Neural progenitor cell (in vitro differentiated cells): ENCODE results near the gene CLCN6. TPM values are rescaled to one million over a fixed set of nuclear protein-coding genes. Genes with fewer than 3 reads are reported as not detected.

Experiments used
- DNase-seq: peaks from one replicate; pipeline ENCODE4 v3.0.0-alpha.2; 2016; ENCODE audit warnings: low spot score
- H2AFZ ChIP-seq: fragments of 200-600 bp; sonication (generic); replicated peaks from 2 replicates; pipeline ENCODE4 v1.6.1; 2016; ENCODE audit warnings: antibody characterized with exemption
- H3F3A ChIP-seq: fragments of 200-600 bp; sonication (generic); 2 replicates; pipeline ENCODE4 v1.6.1; 2016; ENCODE audit warnings: antibody characterized with exemption, low read depth
- H3K27ac ChIP-seq: fragments of 200-600 bp; sonication (generic); 2 replicates; pipeline ENCODE4 v1.5.1; 2016; ENCODE audit warnings: mild to moderate bottlenecking
- H3K27me3 ChIP-seq: fragments of 200-600 bp; sonication (generic); 2 replicates; pipeline ENCODE4 v1.6.1; 2016; ENCODE audit warnings: mild to moderate bottlenecking, moderate library complexity
- H3K36me3 ChIP-seq: fragments of 200-600 bp; sonication (generic); 2 replicates; pipeline ENCODE4 v1.5.1; 2016
- H3K4me1 ChIP-seq: fragments of 200-600 bp; sonication (generic); 2 replicates; pipeline ENCODE4 v1.6.1; 2016; ENCODE audit warnings: mixed run types
- H3K4me2 ChIP-seq: fragments of 200-600 bp; sonication (generic); 2 replicates; pipeline ENCODE4 v1.6.1; 2016
- H3K4me3 ChIP-seq: fragments of 200-600 bp; sonication (generic); 2 replicates; pipeline ENCODE4 v1.5.1; 2016
- H3K79me2 ChIP-seq: fragments of 200-600 bp; sonication (generic); 2 replicates; pipeline ENCODE4 v1.6.1; 2016; ENCODE audit warnings: low read depth
- H3K9ac ChIP-seq: fragments of 200-600 bp; sonication (generic); 2 replicates; pipeline ENCODE4 v1.6.1; 2016
- H3K9me3 ChIP-seq: fragments of 200-600 bp; sonication (generic); 2 replicates; pipeline ENCODE4 v1.5.1; 2016; ENCODE audit warnings: low read depth
- H4K20me1 ChIP-seq: fragments of 200-600 bp; sonication (generic); 2 replicates; pipeline ENCODE4 v1.6.1; 2016; ENCODE audit warnings: low read depth
- H3K27ac Mint-ChIP-seq: 3 replicates; pipeline ENCODE4 v1.8.0; 2021; ENCODE audit warnings: mixed read lengths
- H3K27me3 Mint-ChIP-seq: 2 replicates; pipeline ENCODE4 v1.8.0; 2022; ENCODE audit warnings: low read depth, mild to moderate bottlenecking, inconsistent platforms, moderate library complexity, mixed read lengths; ENCODE audit not compliant: insufficient read depth
- H3K36me3 Mint-ChIP-seq: 3 replicates; pipeline ENCODE4 v1.8.0; 2021; ENCODE audit warnings: mixed read lengths
- H3K4me1 Mint-ChIP-seq: 3 replicates; pipeline ENCODE4 v1.8.0; 2021; ENCODE audit warnings: mixed read lengths
- H3K4me3 Mint-ChIP-seq: 3 replicates; pipeline ENCODE4 v1.8.0; 2021; ENCODE audit warnings: mild to moderate bottlenecking, moderate library complexity, mixed read lengths
- H3K9me3 Mint-ChIP-seq: 3 replicates; pipeline ENCODE4 v1.8.0; 2020; ENCODE audit warnings: mixed read lengths
- EZH2 ChIP-seq: fragments of 200-600 bp; sonication (generic); IDR thresholded peaks from 2 replicates; pipeline ENCODE4 v1.6.1; 2017; ENCODE audit warnings: antibody characterized with exemption, mild to moderate bottlenecking, moderate library complexity
- EZH2phosphoT487 ChIP-seq: fragments of 200-600 bp; sonication (generic); IDR thresholded peaks from 2 replicates; pipeline ENCODE4 v1.6.1; 2017; ENCODE audit warnings: antibody characterized with exemption
- total RNA-seq: library from RNA; depleted of rRNA; stranded (reverse); fragments of >200 nt; gene quantifications from 2 replicates; pipeline ENCODE4 v1.2.3, GENCODE V29; 2015; ENCODE audit warnings: low replicate concordance
- TF ChIP-seq, protein P1 (sequence below): fragments of 200-600 bp; sonication (generic); IDR thresholded peaks from 2 replicates; pipeline ENCODE4 v1.5.1; 2017; ENCODE audit warnings: antibody characterized with exemption, mild to moderate bottlenecking

The CLCN6 gene
- total RNA-seq, 1 donor from 2014 or later: 10.3 TPM

DNA sequence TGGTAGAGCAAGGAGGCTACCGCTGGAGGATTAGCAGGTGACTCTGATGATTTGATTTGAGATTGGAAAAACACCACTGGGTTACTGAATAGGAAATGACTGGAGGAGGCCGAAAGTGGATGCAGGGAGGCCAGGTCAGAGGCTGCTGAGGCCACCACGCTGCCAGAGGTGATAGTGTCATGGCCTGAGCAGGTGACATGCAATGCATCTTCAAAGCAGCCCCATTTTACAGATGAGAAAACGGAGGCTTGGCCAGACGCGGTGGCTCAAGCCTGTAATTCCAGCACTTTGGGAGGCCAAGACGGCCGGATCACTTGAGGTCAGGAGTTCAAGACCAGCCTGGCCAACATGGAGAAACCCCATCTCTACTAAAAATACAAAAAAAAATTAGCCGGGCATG lies 31.2 kb upstream of the CLCN6 start:
- H3K4me1 Mint-ChIP-seq: no peaks in the 10 kb centered on the region
- Histone ChIP-seq H3K9me3 (no peaks in the 10 kb centered on the region), H3F3A (no peaks in the 10 kb centered on the region), H2AFZ (no peak overlapping the region), H3K79me2 (no peaks in the 10 kb centered on the region), H4K20me1 (no peaks in the 10 kb centered on the region), H3K4me1 (no peaks in the 10 kb centered on the region), H3K4me3 (no peak overlapping the region), H3K27me3 (no peaks in the 10 kb centered on the region), H3K4me2 (no peak overlapping the region), H3K9ac (no peak overlapping the region), H3K36me3 (no peaks in the 10 kb centered on the region), H3K27ac (no peak overlapping the region)
- peaks cover 3% of the 10 kb centered on the region for H3K27me3 Mint-ChIP-seq
- H3K36me3 Mint-ChIP-seq: no peaks in the 10 kb centered on the region
- H3K9me3 Mint-ChIP-seq: no peaks in the 10 kb centered on the region
- no peak overlapping the region for H3K27ac Mint-ChIP-seq
- TF ChIP-seq EZH2phosphoT487 (no peak), EZH2 (no peak)
- TF ChIP-seq, protein P1, sequence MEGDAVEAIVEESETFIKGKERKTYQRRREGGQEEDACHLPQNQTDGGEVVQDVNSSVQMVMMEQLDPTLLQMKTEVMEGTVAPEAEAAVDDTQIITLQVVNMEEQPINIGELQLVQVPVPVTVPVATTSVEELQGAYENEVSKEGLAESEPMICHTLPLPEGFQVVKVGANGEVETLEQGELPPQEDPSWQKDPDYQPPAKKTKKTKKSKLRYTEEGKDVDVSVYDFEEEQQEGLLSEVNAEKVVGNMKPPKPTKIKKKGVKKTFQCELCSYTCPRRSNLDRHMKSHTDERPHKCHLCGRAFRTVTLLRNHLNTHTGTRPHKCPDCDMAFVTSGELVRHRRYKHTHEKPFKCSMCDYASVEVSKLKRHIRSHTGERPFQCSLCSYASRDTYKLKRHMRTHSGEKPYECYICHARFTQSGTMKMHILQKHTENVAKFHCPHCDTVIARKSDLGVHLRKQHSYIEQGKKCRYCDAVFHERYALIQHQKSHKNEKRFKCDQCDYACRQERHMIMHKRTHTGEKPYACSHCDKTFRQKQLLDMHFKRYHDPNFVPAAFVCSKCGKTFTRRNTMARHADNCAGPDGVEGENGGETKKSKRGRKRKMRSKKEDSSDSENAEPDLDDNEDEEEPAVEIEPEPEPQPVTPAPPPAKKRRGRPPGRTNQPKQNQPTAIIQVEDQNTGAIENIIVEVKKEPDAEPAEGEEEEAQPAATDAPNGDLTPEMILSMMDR: no peak
- no peak overlapping the region for H3K4me3 Mint-ChIP-seq
- no peak for DNase-seq

DNA sequence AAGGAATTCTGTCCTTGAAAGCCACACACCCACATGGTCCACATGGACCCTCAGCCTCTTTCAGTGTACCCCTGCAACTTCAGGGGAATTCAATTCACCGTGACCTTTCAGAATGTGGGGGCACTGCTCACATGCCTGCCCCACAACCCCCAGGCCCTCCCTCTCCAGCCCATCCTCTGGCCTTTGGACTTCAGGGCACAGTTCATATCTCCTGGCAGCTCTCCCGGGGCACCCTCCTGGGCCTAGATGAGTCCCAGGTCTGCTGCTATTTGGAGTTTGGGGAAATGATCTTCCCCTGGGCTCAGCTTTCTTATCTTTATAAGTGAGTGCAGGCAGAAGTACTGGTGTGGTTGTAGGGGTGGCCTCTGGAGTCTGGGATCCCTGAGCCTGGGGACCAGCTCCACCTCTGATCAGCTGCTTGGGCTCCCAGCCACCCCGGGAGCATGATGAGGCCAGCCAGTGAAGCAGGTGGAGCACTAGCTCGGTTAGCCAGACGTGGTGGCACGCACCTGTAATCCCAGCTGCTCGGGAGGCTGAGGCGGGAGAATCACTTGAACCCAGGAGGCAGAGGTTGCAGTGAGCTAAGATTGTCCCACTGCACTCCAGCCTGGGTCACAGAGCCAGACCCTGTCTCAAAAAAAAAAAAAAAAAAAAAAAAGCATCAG lies 28.2 kb upstream of the CLCN6 start:
- TF ChIP-seq EZH2phosphoT487 (no peak), EZH2 (no peak)
- TF ChIP-seq, protein P1: no peak
- peaks cover 2% of the 10 kb centered on the region for H3K27me3 Mint-ChIP-seq
- no peak overlapping the region for H3K4me3 Mint-ChIP-seq
- Histone ChIP-seq H3K79me2 (no peaks in the 10 kb centered on the region), H3F3A (no peaks in the 10 kb centered on the region), H3K9ac (no peak overlapping the region), H3K36me3 (no peaks in the 10 kb centered on the region), H3K4me3 (no peak overlapping the region), H3K27me3 (no peaks in the 10 kb centered on the region), H3K9me3 (no peaks in the 10 kb centered on the region), H2AFZ (no peak overlapping the region), H3K4me2 (no peak overlapping the region), H3K4me1 (no peaks in the 10 kb centered on the region), H3K27ac (no peak overlapping the region), H4K20me1 (no peaks in the 10 kb centered on the region)
- peaks cover 2% of the 10 kb centered on the region for H3K4me1 Mint-ChIP-seq
- DNase-seq: no peak
- H3K9me3 Mint-ChIP-seq: no peaks in the 10 kb centered on the region
- no peak overlapping the region for H3K27ac Mint-ChIP-seq
- H3K36me3 Mint-ChIP-seq: no peaks in the 10 kb centered on the region

DNA sequence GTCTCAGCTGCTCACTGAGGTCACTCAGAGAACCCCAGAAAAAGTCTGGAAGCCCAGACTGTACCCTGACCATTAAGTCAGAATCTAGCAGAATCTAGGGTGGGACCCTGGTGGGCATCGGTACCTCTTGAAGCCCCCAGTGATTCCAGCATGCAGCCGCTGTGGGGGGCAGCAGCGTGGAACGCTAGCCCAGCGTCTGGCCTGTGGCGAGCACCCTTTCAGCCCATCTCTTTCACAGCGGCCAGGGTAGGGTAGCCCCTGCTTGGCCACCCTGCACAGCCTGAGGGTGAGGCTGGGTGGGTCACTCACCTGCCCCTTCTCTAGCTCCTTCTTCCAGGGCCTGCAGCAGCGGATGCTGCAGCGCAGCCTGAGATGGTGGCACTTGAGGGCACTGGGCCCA lies 27.7 kb upstream of the CLCN6 start:
- Mint-ChIP-seq H3K4me1 (peaks cover 4% of the 10 kb centered on the region), H3K36me3 (no peaks in the 10 kb centered on the region), H3K27ac (no peak overlapping the region), H3K9me3 (no peaks in the 10 kb centered on the region), H3K4me3 (no peak overlapping the region), H3K27me3 (peaks cover 2% of the 10 kb centered on the region)
- no peak overlapping the region for H3K9ac ChIP-seq
- no peaks in the 10 kb centered on the region for H3K79me2 ChIP-seq
- no peak overlapping the region for H3K4me2 ChIP-seq
- no peaks in the 10 kb centered on the region for H3F3A ChIP-seq
- H2AFZ ChIP-seq: no peak overlapping the region
- H3K4me3 ChIP-seq: no peak overlapping the region
- H3K4me1 ChIP-seq: no peaks in the 10 kb centered on the region
- H3K9me3 ChIP-seq: no peaks in the 10 kb centered on the region
- H3K27me3 ChIP-seq: no peaks in the 10 kb centered on the region
- no peaks in the 10 kb centered on the region for H3K36me3 ChIP-seq
- H3K27ac ChIP-seq: no peak overlapping the region
- DNase-seq: no peak
- no peak for TF ChIP-seq EZH2phosphoT487
- TF ChIP-seq EZH2: no peak
- TF ChIP-seq, protein P1: no peak
- no peaks in the 10 kb centered on the region for H4K20me1 ChIP-seq
